ENCODE data around the gene DPP6.

The DPP6 gene

DNA sequence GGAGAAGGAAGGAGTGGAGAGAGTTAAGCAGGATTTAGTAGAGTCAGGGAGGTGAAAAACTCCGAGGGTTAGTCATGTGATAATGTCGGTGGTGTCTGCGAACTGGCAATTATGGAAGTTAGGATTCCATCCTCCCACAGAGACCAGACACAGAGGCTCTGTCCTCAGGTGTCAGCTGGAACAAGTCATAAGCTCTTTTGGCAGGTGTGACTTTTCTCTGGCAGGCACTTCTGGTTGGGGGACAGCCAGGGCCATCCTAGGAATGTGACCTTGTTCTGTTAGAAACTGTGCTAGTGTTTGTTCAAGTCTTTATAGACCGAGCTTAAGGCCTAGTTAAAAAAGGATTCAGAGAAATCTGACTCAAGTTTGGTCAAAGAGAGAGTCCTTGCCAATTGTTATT is 371.0 kb downstream of the DPP6 start:
- no peak for DNase-seq

DNA sequence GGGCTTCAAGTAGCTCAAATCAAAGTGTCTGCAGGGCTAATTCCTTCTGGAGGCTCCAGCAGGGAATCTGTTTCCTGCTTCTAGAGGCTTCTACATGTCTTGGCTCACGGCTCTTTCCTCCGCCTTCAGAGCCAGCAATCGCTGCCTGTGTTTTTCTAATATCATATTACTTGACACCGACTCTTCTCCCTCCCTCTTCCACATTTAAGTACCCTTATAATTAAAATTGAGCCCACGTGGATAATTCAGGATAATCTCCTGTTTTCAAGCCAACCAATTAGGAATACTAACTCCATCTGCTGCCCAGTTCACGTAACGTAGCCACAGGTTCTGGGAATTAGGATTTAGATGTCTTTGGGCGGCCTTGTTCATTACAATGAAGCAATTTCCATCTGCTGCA is 372.2 kb downstream of the DPP6 start:
- DNase-seq, result no peak

DNA sequence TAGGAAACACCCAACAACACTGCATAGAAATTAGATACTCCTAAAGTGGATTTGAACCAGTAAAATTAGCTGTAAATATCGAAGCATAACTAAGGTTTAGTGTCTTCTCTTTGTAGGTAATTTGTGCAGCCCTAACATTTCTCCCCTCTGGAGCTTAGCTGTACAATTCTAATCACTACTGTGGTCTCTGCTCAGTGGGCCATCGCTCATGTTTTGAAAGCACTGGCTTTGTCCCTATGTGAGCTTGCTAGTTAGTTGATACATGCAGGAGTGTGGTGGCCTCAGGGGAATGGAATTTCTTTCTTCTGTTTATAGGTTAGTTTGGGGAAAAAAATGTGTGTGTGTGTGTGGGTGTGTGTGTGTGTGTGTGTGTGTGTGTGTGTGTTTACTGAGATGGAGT is 373.1 kb downstream of the DPP6 start:
- DNase-seq, result no peak

DNA sequence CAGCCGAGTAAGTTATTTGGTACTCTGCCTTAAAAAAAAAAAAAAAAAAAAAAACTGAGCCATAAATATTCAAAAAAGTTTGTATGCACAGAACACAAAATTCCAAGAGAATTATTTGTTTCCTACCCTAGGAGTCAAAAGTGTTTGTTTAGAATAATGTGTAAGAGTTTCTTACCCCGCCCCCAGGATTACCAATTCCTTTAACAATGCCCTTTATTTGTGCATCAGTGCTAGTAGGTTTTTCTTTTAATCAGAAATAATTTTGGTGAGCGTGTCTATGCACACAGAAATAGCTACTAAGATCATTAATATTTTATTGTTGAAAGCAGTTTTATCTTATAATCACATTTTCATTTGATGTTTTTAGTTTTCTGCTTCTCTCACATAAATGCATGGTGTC is 374.6 kb downstream of the DPP6 start:
- no peak for DNase-seq

DNA sequence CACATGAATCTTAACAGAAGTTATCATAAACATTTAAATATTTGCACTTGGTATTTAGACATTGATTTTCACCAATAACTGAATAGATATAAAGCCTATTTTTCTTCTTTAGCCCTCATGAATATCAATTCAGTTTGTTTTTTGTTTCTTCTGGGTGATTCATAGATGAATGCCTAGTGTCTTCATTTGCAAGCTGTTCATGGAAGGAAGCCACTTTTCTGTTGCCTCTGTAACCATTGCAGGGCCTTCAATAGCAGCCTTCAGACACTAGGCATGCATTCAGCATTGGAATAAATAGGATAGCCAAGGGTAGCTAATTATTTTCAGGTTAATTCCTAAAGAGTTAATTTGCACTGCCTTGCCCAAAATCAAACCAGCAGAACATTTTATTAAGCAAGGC is 375.3 kb downstream of the DPP6 start:
- DNase-seq, result no peak

DNA sequence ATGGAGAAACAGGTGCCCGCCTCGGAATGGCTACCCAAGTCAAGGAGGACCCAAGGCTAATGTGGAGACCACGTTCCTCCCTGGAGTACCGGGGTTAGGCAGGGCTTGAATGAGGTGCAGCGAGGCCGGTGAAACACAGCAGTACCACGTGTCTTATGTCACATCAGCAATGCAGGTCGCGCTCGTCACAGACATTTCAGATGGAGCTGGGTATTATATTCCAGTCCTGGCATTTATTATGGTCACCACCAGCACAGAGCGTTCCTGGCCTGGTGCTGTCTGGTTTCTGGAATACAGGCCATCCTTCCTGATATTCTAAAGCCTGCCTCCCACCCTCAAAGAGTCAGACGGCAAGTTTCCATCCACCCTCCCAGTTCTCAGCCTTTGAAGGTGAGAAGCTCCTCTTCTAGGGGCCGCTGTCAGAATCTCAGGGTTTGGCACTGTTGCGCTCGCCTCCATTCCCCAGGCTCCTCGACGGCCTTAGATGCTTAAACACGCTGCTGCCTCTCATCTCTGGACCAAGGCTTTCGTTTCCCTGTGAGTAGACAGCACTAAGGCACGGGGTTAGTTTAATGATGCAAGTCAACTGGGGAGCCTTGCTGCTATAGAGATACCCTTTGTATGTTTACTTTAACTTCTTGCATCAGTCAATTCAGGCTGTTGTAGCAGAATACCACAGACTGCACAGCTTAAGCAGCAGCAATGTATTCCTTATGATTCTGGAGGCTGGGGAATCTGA is 377.6 kb downstream of the DPP6 start:
- no peak for DNase-seq

DNA sequence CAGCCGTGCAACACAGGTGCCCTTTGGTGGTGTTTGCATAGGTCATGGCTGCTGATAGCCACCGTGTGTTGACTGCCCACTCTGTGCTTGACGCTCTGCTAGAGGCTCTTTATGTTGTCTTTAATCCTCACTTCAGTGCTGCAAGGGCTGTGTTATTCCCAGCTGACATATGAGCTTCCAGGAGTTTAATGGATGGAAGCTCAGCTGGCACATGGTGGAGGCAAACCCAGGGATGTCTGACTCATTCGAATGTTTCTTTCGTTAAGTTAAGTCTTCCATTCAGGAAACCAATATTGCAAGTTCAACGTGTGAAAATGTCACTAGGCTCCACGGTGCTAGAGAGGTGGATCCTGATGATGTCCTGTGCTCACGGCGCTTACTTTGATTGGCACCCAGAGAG is 378.4 kb downstream of the DPP6 start:
- DNase-seq, result no peak

DNA sequence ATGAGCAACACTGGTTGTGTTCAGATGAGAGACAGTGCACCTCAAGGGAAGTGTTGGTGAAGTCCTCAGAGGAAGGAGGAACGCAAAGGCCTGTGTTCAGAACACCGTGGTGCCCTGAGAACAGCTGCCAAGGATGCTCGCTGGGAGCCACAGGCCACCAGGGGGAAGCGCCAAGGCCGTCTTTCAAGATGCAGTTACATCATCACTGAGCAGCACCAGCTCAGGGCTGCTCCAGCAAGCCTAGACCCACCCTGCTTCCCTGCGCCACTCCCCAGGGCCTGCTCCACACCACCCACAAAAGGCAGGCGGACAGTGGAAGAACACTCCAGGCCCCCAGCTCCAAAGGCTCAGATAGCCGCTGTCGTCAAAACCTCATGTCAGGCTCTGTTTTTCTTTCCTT is 378.8 kb downstream of the DPP6 start:
- DNase-seq, result no peak

DNA sequence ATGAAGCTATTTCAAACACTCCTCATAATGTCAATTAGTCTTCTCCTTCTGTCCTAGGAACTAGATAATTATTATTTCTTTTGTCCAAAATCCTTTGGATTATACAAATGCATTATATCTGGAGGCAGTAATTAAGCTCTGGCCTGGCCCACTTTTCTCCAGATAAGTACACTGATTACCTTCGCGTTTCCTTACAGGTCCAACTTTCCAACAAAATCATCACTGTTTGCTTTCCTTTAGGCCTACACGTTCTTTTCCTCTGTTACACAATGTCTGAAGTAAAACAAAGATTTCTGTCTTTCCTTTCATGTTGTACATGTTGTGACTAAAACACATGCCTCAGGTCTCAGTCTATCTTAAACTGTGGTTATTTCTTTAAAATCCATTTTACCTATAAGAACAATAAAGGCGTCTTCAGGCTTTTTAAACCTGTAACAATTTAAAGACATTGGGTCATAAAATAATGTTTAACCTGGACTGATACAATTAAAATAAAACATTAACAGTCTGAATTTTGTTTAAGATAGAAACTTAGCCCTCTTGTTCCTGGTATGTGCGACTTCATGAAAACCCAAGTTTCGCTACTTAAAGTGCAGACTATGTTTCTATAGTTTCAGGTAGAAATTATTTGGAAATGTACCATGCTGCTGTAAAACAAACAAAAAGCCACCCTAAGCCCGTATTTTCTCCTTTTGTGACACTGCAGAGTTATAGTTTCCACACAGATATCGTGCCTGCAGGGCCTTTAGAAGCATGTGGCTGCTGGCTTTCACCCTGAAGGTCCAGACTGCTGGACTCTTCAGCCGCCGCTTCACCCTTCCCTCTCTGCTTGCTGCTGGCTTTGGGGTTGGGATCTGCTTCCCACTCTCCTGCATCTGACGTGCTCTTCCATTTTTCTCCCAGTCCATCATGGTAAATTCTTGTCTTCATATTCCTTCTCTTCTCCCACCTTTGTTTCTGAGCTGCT is 381.7 kb downstream of the DPP6 start:
- DNase-seq, result no peak

DNA sequence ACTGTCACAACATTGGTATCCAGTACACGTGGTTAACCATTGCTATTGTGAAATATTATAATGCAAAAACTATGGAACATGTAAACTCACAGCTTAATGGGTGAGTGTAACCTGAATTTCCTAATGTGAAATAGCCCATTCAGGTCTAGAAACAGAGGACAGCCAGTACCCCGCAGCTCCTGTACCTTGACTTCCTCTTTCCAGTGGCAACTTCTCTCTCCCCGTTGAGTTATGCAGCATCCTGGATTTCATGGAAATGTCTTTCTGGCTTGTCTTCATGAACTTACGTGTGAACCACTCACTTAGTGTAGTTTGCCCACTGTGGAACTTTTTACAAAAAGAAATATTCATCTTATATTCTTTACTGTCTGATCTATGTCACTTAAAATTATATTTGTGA is 384.4 kb downstream of the DPP6 start:
- DNase-seq, result no peak

DNA sequence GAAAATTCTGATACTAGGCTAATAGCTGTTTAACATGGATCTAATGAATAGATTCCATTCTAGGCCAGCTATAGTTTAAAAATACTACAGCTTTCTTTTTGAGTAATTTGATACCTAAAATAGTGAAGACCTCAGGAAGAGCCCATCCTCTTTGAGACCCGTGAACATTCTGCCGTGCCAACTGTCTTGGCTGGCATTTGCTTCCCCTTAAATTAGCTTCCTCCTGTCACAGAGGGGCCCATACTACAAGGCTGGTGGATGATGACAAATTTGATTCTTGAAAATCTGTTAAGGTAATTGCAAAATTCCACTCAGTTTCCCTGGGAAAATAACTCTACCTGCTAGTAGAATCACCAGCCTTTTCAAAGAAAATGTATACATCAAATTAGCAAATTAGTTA is 385.0 kb downstream of the DPP6 start:
- no peak for DNase-seq

DNA sequence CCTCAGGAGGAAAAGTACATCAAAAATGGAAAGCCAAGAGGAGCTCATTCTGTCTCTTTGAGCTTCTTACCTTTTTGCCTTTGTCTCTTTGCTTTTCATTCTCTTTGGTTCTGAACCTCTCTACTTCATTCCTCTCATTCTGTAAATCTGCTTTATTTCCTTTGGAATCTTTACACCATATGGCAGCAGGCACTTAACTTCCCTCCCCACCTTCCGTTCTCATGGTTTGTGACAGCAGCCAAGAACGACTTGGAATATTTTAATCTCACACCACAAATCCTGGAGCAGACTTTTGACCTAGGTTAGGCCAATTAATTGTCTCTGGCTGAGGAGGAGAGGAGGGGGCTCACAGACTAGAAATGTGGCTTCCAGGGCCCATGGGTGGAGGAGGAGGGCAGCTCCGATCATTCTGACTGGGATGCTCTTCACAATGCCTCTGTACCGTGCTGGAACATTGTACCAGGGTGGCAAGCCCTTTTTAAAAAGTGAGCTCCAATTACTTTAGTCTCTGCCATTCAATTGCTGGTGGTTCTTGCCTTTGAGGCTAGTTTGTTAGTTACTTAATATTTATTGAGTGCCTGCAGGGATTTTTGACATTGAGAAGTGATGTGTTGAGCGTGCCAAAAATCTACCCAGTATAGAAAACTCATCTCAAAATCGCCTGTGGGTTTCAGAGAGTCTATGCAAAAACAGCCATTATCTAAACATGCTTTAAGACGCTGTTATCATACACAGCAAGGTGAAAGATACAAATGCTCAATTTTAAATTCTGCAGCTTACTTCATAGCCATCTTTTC is 386.6 kb downstream of the DPP6 start:
- no peak for DNase-seq

DNA sequence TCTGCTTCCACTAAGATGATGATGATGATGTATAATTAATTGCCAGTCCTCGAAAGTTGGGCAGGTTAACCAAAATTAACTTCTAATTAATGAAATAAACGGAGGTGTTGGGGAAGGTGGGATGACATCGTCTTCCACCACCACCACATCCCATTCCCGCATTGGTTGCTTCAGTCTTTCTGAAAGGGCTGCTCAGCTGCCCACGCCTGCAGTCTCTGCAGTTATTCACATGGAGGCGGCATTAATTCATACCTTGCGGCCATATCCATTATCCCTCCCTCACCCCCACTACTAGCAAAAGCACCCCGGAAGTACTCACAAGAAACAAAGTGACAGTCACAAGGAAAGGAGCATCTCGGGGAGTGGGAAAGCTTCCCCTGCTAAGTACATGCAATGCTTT is 387.9 kb downstream of the DPP6 start:
- no peak for DNase-seq

DNA sequence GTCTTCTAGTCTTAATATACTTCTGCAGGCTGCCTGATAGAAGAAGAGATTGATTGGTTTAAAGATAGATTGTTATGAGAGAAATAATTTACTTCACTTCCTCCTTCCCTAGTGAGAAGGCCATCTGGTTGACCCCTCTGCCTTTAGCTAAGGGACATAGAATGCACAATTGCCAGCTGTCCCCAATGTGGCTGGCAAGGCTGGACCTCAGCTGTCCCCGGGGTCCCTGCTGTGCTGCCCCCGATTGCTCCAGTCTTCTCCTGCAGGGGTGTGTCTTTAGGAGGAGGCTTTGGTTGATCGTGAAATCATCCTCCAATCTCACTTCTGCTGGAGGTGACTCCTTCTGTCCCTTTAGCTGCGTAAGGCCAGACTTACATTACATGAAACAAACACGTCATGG is 388.5 kb downstream of the DPP6 start:
- no peak for DNase-seq

DNA sequence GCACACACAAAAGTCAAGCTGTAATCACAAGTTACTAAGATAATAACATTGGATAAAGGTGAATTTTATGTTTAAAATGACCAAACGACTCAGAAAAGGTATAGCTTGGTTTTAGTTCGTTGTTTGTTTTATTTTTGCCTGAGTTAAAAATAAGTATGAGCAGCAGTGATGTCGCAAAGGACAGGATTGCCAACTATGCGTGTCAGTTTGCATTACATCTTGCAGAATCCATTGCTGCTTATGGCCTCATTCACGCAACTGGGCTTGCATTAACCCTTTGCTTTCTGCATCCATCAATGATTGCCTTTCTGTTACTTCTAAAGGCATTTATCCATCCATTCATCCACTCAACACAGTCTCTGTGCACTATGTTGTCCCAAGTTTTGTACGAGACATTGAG is 389.6 kb downstream of the DPP6 start:
- DNase-seq, result no peak

DNA sequence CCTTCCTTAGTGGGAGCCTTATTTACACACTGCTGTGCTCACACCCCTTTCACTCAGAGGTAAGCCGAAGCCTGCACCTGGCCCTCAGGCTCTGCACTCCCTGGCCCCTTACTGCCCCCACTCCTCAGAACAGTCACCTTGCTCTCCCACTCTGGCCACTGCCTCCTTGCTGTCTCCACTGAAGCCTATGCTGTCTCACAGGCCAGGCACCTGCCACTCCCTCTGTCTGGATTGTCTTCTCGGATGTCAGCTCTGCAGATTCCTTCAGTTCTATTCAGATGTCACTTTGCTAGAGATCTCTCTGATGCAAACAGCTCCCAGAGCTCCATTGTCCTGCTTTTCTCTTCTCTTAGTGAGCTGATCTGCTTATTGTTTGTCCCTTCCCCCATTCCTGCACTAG is 390.7 kb downstream of the DPP6 start:
- no peak for DNase-seq

DNA sequence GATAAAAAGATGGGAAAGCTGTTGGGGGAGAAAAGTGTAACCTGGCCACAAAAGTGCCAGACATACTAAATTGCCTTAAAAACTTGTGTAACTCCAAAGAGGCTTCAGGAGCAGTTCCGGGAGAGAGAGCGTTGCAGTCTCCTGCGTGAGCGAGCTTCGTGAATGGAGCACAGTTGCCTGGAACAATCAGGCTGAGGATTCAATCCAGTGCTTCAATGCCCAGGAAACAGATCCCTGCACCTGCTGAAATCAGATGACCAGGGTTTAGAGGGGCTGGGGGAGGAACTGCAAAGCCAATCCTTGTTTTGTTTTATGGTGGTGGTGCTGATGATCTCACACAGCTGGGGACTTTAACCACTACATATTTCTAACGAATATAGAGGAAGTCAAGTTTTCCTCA is 398.3 kb downstream of the DPP6 start:
- DNase-seq, result no peak

DNA sequence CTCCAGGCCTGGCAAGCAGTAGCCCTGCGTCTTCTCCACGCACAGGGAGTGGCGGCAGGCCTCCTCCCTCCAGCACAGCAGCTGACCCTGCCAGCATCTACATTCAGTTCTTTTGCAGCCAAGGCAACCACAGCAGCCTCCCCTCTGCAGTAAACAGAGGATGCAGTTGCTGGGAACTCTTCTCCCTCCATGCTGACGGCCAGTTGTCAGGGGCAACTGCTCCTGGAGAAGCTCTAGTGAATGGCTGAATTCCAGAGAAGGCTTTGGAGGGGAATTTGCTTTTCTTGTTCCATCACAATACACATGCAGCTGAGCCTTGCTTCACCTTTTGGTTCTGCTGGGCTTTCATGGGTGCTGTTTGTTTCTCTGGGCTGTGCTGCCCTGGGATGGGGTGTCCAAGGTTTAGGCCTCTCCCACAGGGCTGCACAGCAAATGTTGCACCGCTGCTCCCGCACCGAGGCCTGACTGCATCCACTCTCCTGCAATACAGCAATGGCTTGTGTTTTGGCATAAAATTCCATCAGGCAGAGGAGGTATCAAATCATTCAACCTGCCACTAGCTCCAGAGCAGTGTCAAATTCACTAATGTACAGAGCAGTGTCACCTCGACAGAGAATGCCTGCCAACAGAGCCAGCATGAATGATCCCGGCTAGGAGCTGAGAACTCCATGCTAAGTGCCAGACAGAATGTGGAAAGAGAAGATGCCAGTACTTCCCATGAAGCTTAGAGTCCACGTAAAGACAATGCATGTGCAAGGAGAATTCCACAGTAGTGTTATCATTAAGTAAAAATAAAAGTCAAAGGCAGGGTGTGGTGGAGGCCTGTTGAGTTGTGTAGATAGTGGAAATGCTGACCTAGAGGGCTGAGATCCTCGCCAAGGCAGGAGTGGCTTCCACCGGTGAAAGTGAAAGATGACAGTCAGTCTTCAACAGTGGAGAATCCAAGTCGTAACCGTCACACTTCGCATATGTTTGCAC is 399.6 kb downstream of the DPP6 start:
- DNase-seq, result no peak

DNA sequence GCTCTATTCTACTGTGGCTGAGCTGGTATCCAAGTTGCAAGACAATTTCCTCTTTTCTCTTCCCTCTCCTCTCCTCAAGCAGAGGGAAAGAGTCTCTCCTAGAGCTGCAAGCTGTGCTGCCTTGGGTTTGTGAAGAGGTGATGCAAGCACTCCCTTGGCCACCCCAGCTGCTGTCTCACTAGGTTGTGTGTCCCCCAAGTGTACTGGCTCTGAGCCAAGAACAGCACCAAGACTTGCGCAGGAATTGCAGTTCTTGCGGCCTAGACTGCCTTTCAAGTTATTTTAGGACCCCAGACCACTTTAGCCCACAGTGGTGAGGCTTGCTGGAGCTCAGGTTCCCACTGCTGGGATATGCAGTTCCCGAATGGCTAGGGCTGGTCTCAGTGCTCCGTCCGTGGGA is 411.6 kb downstream of the DPP6 start:
- no peak for DNase-seq

DNA sequence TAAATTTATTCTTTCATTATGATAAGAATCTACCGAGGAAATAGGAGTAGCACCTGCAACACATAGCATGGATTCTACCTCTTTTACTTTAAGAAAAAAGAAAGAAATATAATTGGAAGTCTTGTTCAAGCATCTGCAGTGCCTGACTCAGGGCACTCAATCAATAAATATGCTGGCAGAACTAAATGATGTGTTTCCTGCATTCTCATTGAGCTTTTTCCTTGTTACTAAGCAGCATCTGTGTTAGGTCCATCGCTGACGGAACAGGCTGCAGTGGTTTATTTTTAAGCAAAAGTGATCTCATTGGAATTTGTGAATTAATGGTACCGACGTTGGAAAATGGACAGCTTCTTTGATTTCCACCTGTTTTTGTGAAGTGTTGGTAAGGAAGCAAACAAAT is 417.5 kb downstream of the DPP6 start:
- DNase-seq, result no peak

DNA sequence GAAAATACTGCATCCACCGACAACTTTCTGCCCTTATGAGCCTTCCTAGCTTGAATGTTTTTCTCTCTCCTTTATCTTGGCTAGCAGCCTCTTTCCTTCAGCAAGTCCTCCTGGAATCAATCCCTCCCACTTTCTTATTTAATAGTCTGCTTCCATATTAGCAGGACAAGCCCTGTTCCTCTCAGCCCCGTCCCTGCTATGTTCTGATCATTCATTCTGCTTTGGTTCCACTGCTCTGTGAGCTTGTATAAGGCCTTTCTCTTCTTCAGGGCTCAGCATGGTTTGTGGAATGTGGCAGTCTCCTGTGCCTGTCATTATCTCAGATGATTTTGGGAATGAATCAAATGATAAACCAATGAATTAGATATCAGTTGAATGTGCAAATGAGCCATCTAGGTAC is 420.1 kb downstream of the DPP6 start:
- DNase-seq, result no peak

DNA sequence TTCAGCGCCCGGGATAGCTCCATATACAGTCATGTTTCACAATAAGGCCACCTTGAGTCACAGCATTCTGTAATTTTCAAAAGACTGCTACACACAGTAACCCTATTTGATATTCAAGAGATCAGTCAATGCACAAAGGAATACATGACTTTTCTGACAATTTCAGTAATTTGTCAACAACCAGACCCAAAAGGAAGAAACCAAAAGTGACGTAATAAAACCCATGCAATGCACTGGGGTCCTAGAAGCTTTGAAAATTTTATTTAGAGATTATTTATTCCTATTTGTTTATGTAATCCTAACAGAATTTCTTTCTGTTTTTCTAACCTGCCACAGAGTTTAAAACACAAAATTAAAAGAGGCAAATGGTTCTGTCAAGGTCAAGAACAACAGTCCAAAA is 421.2 kb downstream of the DPP6 start:
- no peak for DNase-seq
